ENCODE results near the gene PPM1D. TPM values are rescaled to one million over a fixed set of nuclear protein-coding genes. Genes with fewer than 3 reads are reported as not detected.

Gene PPM1D
- total and polyA plus RNA-seq, 2 of the 13 experiments (the other 11 are each of a cell fraction or from before 2014, with no cell fraction given) = 8.0 to 26.2 TPM

DNA sequence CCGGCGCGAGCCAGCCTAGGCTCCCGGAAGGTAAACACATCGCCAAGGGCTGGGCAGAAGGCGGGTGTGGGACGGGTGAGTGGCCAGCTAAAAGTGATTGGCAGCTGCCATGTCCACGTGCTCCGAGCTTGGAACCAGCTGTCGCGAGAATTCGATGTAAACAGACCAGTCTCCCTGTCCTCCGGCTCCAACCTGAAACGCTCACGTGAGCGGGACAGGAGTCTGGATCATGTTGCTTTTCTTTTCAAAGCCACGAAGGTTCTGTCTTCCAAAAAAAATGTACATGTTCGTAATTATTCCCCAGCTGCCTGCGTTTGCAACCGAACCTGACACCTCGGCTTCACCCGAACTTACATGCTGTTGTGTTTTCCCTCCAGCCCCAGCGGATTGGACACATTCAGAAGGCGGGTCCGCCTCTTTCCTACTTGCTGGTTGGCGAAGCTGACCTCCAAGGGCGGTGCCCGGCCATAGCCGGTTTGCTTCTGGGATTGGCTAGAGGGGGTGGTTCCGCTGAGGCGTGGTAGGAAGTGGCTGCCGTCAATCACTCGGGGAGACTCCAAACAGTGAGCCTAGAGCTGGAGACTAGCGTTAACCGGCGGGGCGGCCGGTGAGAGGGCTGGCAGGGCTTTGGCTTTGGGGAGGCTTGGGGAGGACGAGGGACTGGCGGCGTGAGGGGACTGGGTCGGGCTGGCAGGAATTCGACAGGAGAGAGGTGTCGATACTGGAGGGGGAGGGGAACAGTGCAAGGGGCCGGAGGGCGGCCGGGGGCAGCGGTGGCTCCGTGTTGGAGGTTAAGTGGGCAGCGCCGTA lies 77.5 kb downstream of the PPM1D start, which contains the start of gene BCAS3 (continued):
- TF ChIP-seq KAT8 (CRISPR knock-in tag; IDR thresholded peaks at IDR 0.05) (peak; percentile 97), THAP7 (CRISPR knock-in tag; IDR thresholded peaks at IDR 0.05) (peak; percentile 100), MIER2 (CRISPR knock-in tag; IDR thresholded peaks at IDR 0.05) (peak; percentile 71), ZNF709 (CRISPR knock-in tag; IDR thresholded peaks at IDR 0.05) (no peak; the same call in 1 of the 2 replicates), ZNF780A (CRISPR knock-in tag; IDR thresholded peaks at IDR 0.05) (0 out of 2 replicates have a peak, but pooled peaks have one; percentile 26), FOXA3 (CRISPR knock-in tag; IDR thresholded peaks at IDR 0.05) (peak; percentile 91), MIXL1 (CRISPR knock-in tag; IDR thresholded peaks at IDR 0.05) (peak; percentile 29; the same call in 1 of the 2 replicates), CEBPZ (IDR thresholded peaks at IDR 0.05; ENCODE audit: low read length) (peak; percentile 56; the same call in 1 of the 2 replicates), E2F5 (CRISPR knock-in tag; conservative IDR thresholded peaks at IDR 0.05) (peak; percentile 28), ZNF616 (CRISPR knock-in tag; IDR thresholded peaks at IDR 0.05; ENCODE audit: low read depth) (no peak; the same call in 1 of the 2 replicates)
- TF ChIP-seq, protein P1, sequence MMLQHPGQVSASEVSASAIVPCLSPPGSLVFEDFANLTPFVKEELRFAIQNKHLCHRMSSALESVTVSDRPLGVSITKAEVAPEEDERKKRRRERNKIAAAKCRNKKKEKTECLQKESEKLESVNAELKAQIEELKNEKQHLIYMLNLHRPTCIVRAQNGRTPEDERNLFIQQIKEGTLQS (CRISPR knock-in tag; IDR thresholded peaks at IDR 0.05) = 0 out of 2 replicates have a peak, but pooled peaks have one; percentile 12
- TF ChIP-seq, protein P2, sequence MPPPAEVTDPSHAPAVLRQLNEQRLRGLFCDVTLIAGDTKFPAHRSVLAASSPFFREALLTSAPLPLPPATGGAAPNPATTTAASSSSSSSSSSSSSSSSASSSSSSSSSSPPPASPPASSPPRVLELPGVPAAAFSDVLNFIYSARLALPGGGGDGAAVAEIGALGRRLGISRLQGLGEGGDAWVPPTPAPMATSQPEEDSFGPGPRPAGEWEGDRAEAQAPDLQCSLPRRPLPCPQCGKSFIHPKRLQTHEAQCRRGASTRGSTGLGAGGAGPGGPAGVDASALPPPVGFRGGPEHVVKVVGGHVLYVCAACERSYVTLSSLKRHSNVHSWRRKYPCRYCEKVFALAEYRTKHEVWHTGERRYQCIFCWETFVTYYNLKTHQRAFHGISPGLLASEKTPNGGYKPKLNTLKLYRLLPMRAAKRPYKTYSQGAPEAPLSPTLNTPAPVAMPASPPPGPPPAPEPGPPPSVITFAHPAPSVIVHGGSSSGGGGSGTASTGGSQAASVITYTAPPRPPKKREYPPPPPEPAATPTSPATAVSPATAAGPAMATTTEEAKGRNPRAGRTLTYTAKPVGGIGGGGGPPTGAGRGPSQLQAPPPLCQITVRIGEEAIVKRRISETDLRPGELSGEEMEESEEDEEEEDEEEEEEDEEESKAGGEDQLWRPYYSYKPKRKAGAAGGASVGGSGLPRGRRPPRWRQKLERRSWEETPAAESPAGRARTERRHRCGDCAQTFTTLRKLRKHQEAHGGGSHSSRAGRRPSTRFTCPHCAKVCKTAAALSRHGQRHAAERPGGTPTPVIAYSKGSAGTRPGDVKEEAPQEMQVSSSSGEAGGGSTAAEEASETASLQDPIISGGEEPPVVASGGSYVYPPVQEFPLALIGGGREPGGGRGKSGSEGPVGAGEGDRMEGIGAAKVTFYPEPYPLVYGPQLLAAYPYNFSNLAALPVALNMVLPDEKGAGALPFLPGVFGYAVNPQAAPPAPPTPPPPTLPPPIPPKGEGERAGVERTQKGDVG (CRISPR knock-in tag; IDR thresholded peaks at IDR 0.05; ENCODE audit: borderline replicate concordance) = peak; percentile 51; the same call in 1 of the 2 replicates
- TF ChIP-seq, protein P3, sequence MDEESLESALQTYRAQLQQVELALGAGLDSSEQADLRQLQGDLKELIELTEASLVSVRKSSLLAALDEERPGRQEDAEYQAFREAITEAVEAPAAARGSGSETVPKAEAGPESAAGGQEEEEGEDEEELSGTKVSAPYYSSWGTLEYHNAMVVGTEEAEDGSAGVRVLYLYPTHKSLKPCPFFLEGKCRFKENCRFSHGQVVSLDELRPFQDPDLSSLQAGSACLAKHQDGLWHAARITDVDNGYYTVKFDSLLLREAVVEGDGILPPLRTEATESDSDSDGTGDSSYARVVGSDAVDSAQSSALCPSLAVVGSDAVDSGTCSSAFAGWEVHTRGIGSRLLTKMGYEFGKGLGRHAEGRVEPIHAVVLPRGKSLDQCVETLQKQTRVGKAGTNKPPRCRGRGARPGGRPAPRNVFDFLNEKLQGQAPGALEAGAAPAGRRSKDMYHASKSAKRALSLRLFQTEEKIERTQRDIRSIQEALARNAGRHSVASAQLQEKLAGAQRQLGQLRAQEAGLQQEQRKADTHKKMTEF (CRISPR knock-in tag; IDR thresholded peaks at IDR 0.05) = peak; percentile 95
- TF ChIP-seq, protein P4, sequence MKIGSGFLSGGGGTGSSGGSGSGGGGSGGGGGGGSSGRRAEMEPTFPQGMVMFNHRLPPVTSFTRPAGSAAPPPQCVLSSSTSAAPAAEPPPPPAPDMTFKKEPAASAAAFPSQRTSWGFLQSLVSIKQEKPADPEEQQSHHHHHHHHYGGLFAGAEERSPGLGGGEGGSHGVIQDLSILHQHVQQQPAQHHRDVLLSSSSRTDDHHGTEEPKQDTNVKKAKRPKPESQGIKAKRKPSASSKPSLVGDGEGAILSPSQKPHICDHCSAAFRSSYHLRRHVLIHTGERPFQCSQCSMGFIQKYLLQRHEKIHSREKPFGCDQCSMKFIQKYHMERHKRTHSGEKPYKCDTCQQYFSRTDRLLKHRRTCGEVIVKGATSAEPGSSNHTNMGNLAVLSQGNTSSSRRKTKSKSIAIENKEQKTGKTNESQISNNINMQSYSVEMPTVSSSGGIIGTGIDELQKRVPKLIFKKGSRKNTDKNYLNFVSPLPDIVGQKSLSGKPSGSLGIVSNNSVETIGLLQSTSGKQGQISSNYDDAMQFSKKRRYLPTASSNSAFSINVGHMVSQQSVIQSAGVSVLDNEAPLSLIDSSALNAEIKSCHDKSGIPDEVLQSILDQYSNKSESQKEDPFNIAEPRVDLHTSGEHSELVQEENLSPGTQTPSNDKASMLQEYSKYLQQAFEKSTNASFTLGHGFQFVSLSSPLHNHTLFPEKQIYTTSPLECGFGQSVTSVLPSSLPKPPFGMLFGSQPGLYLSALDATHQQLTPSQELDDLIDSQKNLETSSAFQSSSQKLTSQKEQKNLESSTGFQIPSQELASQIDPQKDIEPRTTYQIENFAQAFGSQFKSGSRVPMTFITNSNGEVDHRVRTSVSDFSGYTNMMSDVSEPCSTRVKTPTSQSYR (CRISPR knock-in tag; IDR thresholded peaks at IDR 0.05; ENCODE audit: borderline replicate concordance) = peak; percentile 45; the same call in 1 of the 2 replicates

Data from HepG2 (cell line).